Mesenchymal stem cell (in vitro differentiated cells and primary cell): ENCODE measurements around the gene CERS3.

Experiments
- DNase-seq: peaks from one replicate; pipeline ENCODE4 v3.0.0-alpha.2; 2013
- H2AFZ ChIP-seq: one replicate; pipeline ENCODE4 v1.6.1; 2013; ENCODE audit warnings: low read depth, mild to moderate bottlenecking, control low read depth, inconsistent platforms, low read length, moderate library complexity
- H2AK5ac ChIP-seq: 2 replicates; pipeline ENCODE4 v1.6.1; 2013; ENCODE audit warnings: low read length, moderate library complexity, mild to moderate bottlenecking, inconsistent platforms; ENCODE audit not compliant: severe bottlenecking
- H2BK120ac ChIP-seq: one replicate; pipeline ENCODE4 v1.6.1; 2013; ENCODE audit warnings: low read depth, mild to moderate bottlenecking, inconsistent platforms, low read length, moderate library complexity
- H2BK12ac ChIP-seq, 2 experiments: one replicate each; pipeline ENCODE4 v1.6.1; 2013; ENCODE audit warnings: inconsistent platforms in 2 of 2, low read length in 2 of 2, mild to moderate bottlenecking in 2 of 2, moderate library complexity in 2 of 2, control low read depth in 1 of 2
- H2BK15ac ChIP-seq: one replicate; pipeline ENCODE4 v1.6.1; 2013; ENCODE audit warnings: mild to moderate bottlenecking, low read depth, inconsistent platforms; ENCODE audit not compliant: poor library complexity, severe bottlenecking
- H2BK5ac ChIP-seq: 2 replicates; pipeline ENCODE4 v1.6.1; 2013; ENCODE audit warnings: low read depth, mild to moderate bottlenecking, low read length, control low read depth, inconsistent platforms; ENCODE audit not compliant: poor library complexity, severe bottlenecking
- H3K14ac ChIP-seq, 2 experiments: one replicate each; pipeline ENCODE4 v1.6.1; 2013; ENCODE audit warnings: inconsistent platforms in 2 of 2, low read length in 2 of 2, control low read depth in 1 of 2, mild to moderate bottlenecking in 1 of 2, moderate library complexity in 1 of 2
- H3K18ac ChIP-seq, 2 experiments: one replicate each; pipeline ENCODE4 v1.6.1; 2013; ENCODE audit warnings: inconsistent platforms in 2 of 2, low read length in 2 of 2, control low read depth in 1 of 2, low read depth in 1 of 2, mild to moderate bottlenecking in 1 of 2
- H3K23ac ChIP-seq, 2 experiments: one replicate each; pipeline ENCODE4 v1.6.1; 2013; ENCODE audit warnings: inconsistent platforms in 2 of 2, low read length in 2 of 2, mild to moderate bottlenecking in 2 of 2, moderate library complexity in 2 of 2, control low read depth in 1 of 2
- H3K27ac ChIP-seq: 2 replicates; pipeline ENCODE4 v1.5.1; 2013; ENCODE audit warnings: mild to moderate bottlenecking, moderate library complexity, low read length, control low read depth, inconsistent platforms; ENCODE audit not compliant: poor library complexity, severe bottlenecking
- H3K27me3 ChIP-seq, 2 experiments: 2 replicates each; pipeline versions ENCODE4 v1.6.1 to v1.7.0; 2013; ENCODE audit warnings: low read length in 2 of 2, mild to moderate bottlenecking in 2 of 2, moderate library complexity in 2 of 2, control low read depth in 1 of 2, inconsistent platforms in 1 of 2; ENCODE audit not compliant: control insufficient read depth in 1 of 2, insufficient read depth in 1 of 2
- H3K36me3 ChIP-seq, 2 experiments: 2 replicates each; pipeline versions ENCODE4 v1.6.1 to v1.7.0; 2013; ENCODE audit warnings: low read length in 2 of 2, control low read depth in 1 of 2, inconsistent platforms in 1 of 2, low read depth in 1 of 2, mild to moderate bottlenecking in 1 of 2; ENCODE audit not compliant: insufficient read depth in 2 of 2, control insufficient read depth in 1 of 2
- H3K4ac ChIP-seq, 2 experiments: one replicate each; pipeline ENCODE4 v1.6.1; 2013; ENCODE audit warnings: inconsistent platforms in 2 of 2, low read length in 2 of 2, mild to moderate bottlenecking in 2 of 2, moderate library complexity in 2 of 2, control low read depth in 1 of 2, low read depth in 1 of 2
- H3K4me1 ChIP-seq: 2 replicates; pipeline ENCODE4 v1.6.1; 2013; ENCODE audit warnings: low read depth, low read length, control low read depth; ENCODE audit not compliant: control insufficient read depth, insufficient read depth
- H3K4me2 ChIP-seq: 2 replicates; pipeline ENCODE4 v1.6.1; 2013; ENCODE audit warnings: low read length, mild to moderate bottlenecking, inconsistent platforms; ENCODE audit not compliant: poor library complexity, severe bottlenecking
- H3K4me3 ChIP-seq, 2 experiments: 2 replicates each; pipeline versions ENCODE4 v1.5.1 to v1.7.0; 2013; ENCODE audit warnings: low read length in 2 of 2, mild to moderate bottlenecking in 2 of 2, control low read depth in 1 of 2, low read depth in 1 of 2; ENCODE audit not compliant: insufficient read depth in 1 of 2
- H3K79me1 ChIP-seq: replicated peaks from 2 replicates; pipeline ENCODE4 v1.6.1; 2013; ENCODE audit warnings: mild to moderate bottlenecking, control low read depth, low read length, inconsistent platforms; ENCODE audit not compliant: poor library complexity, severe bottlenecking
- H3K9ac ChIP-seq: 2 replicates; pipeline ENCODE4 v1.7.0; 2013; ENCODE audit warnings: mild to moderate bottlenecking, low read length, moderate library complexity
- H3K9me3 ChIP-seq: 2 replicates; pipeline ENCODE4 v1.7.0; 2013; ENCODE audit warnings: mild to moderate bottlenecking, low read length; ENCODE audit not compliant: control insufficient read depth
- H4K8ac ChIP-seq: one replicate; pipeline ENCODE4 v1.6.1; 2013; ENCODE audit warnings: inconsistent platforms, mild to moderate bottlenecking, low read length, moderate library complexity
- H4K91ac ChIP-seq: one replicate; pipeline ENCODE4 v1.6.1; 2013; ENCODE audit warnings: mild to moderate bottlenecking, low read length, inconsistent platforms
- WGBS: methylation state at CpG from one replicate; pipeline ENCODE4 v1.1.7; 2013; ENCODE audit warnings: mixed read lengths; 5-methylcytosine and 5-hydroxymethylcytosine counted together

CERS3 gene

DNA sequence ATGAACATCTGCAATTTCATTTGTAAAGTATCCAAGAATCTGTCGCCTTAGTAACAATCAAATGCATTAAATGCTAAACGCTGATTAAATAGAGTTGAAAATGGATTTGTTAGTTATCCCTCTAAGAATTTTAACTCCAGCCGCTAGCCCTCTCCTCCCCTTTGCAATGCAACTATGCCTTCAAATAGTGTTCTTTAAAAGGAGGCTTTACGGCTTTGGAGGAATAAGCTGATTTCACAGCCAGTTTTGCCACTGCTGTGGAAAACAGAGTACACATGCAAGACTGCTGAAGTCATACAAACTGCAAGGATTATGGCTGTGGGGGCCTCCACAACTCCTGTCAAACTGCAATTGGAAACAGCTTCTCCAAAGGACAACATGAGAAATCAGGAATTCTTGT is 89.2 kb downstream of the CERS3 start:
- H3K27ac ChIP-seq: no peak overlapping the region
- DNase-seq: no peak
- no peak overlapping the region for H2BK5ac ChIP-seq
- no peaks in the 10 kb centered on the region for H3K27me3 ChIP-seq
- H2BK15ac ChIP-seq: no peak overlapping the region
- H3K4ac ChIP-seq: no peak overlapping the region
- no peak overlapping the region for H2AK5ac ChIP-seq
- no peak overlapping the region for H3K18ac ChIP-seq
- H4K8ac ChIP-seq: no peak overlapping the region
- H3K79me1 ChIP-seq: no peaks in the 10 kb centered on the region
- no peak overlapping the region for H3K4me2 ChIP-seq
- no peak overlapping the region for H3K4me3 ChIP-seq
- H3K4me1 ChIP-seq: no peaks in the 10 kb centered on the region
- H4K91ac ChIP-seq: no peak overlapping the region
- H3K14ac ChIP-seq: no peak overlapping the region
- no peaks in the 10 kb centered on the region for H3K36me3 ChIP-seq
- no peak overlapping the region for H2BK12ac ChIP-seq
- no peak overlapping the region for H3K23ac ChIP-seq
- H3K9ac ChIP-seq: no peak overlapping the region
- H3K9me3 ChIP-seq: no peaks in the 10 kb centered on the region
- no peak overlapping the region for H2AFZ ChIP-seq
- H2BK120ac ChIP-seq: no peak overlapping the region
- WGBS: 81% methylated on average over 1 of the region's 4 CpGs

DNA sequence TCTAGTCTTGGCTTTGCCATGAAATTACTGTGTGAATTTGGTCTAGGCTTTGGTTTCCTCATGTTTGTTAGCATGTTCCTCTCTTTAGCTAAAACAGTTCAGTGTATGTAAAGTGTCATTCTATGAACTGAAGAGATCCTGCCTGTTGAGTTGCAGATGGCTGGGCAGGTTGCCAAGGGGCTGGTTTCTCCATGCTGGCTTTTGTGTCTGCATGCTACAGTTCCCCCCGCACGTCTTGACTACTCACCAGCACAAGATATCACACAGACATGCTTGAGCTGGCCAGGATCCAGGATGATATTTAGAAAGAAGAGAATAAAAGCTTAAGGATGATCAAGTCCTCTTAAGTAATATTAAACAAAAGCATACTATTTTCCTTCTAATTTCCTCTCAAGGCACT is 90.2 kb downstream of the CERS3 start:
- Histone ChIP-seq H3K79me1 (no peaks in the 10 kb centered on the region), H3K27ac (no peak overlapping the region), H3K36me3 (no peaks in the 10 kb centered on the region), H2BK15ac (no peak overlapping the region), H3K4me2 (no peak overlapping the region), H3K9ac (no peak overlapping the region), H3K4me3 (no peak overlapping the region), H2BK120ac (no peak overlapping the region), H3K14ac (no peak overlapping the region), H4K8ac (no peak overlapping the region), H3K4ac (no peak overlapping the region), H3K9me3 (no peaks in the 10 kb centered on the region), H3K4me1 (no peaks in the 10 kb centered on the region), H3K18ac (no peak overlapping the region), H4K91ac (no peak overlapping the region), H2AK5ac (no peak overlapping the region), H3K27me3 (no peaks in the 10 kb centered on the region), H3K23ac (no peak overlapping the region), H2BK12ac (no peak overlapping the region), H2BK5ac (no peak overlapping the region), H2AFZ (no peak overlapping the region)
- no peak for DNase-seq
- no CpG with 5 or more reads among the region's 2 CpGs for WGBS

- 32% methylated on average over 1 of the region's 3 CpGs for WGBS
- no peaks in the 10 kb centered on the region for H3K4me1 ChIP-seq
Measured at GRCh38 chr15:100437261-100437660, 91.5 kb downstream of the CERS3 start.

GRCh38 chr15:100434561-100434960 is 94.2 kb downstream of the CERS3 start:
- no peak overlapping the region for H2BK12ac ChIP-seq
- no peak overlapping the region for H3K4me2 ChIP-seq
- no peak overlapping the region for H2BK15ac ChIP-seq
- no peak overlapping the region for H3K9ac ChIP-seq
- no peaks in the 10 kb centered on the region for H3K4me1 ChIP-seq
- no peak overlapping the region for H2AFZ ChIP-seq
- H4K8ac ChIP-seq: no peak overlapping the region
- WGBS: 80% methylated on average over 6 of the region's 6 CpGs
- no peak overlapping the region for H3K18ac ChIP-seq
- H3K27me3 ChIP-seq: no peaks in the 10 kb centered on the region
- H3K9me3 ChIP-seq: no peaks in the 10 kb centered on the region
- no peak overlapping the region for H3K4me3 ChIP-seq
- DNase-seq: no peak
- H2BK5ac ChIP-seq: no peak overlapping the region
- H3K23ac ChIP-seq: no peak overlapping the region
- no peaks in the 10 kb centered on the region for H3K79me1 ChIP-seq
- H2AK5ac ChIP-seq: no peak overlapping the region
- no peaks in the 10 kb centered on the region for H3K36me3 ChIP-seq
- H3K14ac ChIP-seq: no peak overlapping the region
- H4K91ac ChIP-seq: no peak overlapping the region
- no peak overlapping the region for H3K27ac ChIP-seq
- no peak overlapping the region for H2BK120ac ChIP-seq
- no peak overlapping the region for H3K4ac ChIP-seq

More at GRCh38 chr15:100437261-100437660, 91.5 kb downstream of the CERS3 start:
- Histone ChIP-seq H2BK5ac (no peak overlapping the region), H4K8ac (no peak overlapping the region), H2AFZ (no peak overlapping the region), H3K9me3 (no peaks in the 10 kb centered on the region), H3K4me3 (no peak overlapping the region), H3K27ac (no peak overlapping the region), H2AK5ac (no peak overlapping the region), H2BK120ac (no peak overlapping the region), H3K4ac (no peak overlapping the region), H3K79me1 (no peaks in the 10 kb centered on the region), H2BK12ac (no peak overlapping the region), H4K91ac (no peak overlapping the region), H3K36me3 (no peaks in the 10 kb centered on the region), H3K9ac (no peak overlapping the region), H3K23ac (no peak overlapping the region), H3K14ac (no peak overlapping the region), H3K27me3 (no peaks in the 10 kb centered on the region), H3K4me2 (no peak overlapping the region), H3K18ac (no peak overlapping the region), H2BK15ac (no peak overlapping the region)
- no peak for DNase-seq
